K562 (cell line): ENCODE results near the gene PGAP2. TPM values are rescaled to one million over a fixed set of nuclear protein-coding genes. Genes with fewer than 3 reads are reported as not detected.

Experiments
- ASH1L ChIP-seq: fragments of 450-650 bp; IDR thresholded peaks from 2 replicates; pipeline ENCODE4 v1.6.1; 2018; ENCODE audit warnings: borderline replicate concordance, mild to moderate bottlenecking, low read depth; ENCODE audit not compliant: partially characterized antibody
- ETV5 ChIP-seq: sonication (generic); formaldehyde crosslinking; IDR thresholded peaks from 2 replicates; pipeline ENCODE4 v1.4.0; 2020; ENCODE audit warnings: low read depth, mild to moderate bottlenecking, missing genetic modification reagents
- HNRNPL ChIP-seq: fragments of 200-400 bp; formaldehyde crosslinking; IDR thresholded peaks from 2 replicates; pipeline ENCODE4 v1.6.1; 2017; ENCODE audit warnings: low read depth, mild to moderate bottlenecking, low read length
- JUNB ChIP-seq: fragments of 450-650 bp; formaldehyde crosslinking; conservative IDR thresholded peaks from 2 replicates; pipeline ENCODE4 v1.4.0; 2020; ENCODE audit warnings: mild to moderate bottlenecking
- KLF13 ChIP-seq: fragments of 450-650 bp; IDR thresholded peaks from 2 replicates; pipeline ENCODE4 v1.6.1; 2016; ENCODE audit warnings: missing genetic modification characterization, low read depth, mild to moderate bottlenecking, missing compliant biosample characterization, moderate library complexity, borderline replicate concordance
- PHF8 ChIP-seq: fragments of 200-600 bp; sonication (generic); IDR thresholded peaks from 2 replicates; pipeline ENCODE4 v1.6.1; 2012; ENCODE audit warnings: mixed run types, mild to moderate bottlenecking, inconsistent platforms, low read length, moderate library complexity, borderline replicate concordance
- POLR2G ChIP-seq: fragments of 200-400 bp; formaldehyde crosslinking; IDR thresholded peaks from 2 replicates; pipeline ENCODE4 v1.6.1; 2017; ENCODE audit warnings: low read depth, mild to moderate bottlenecking, antibody characterized with exemption, low read length, moderate library complexity
- SMAD1 ChIP-seq: fragments of 150-350 bp; IDR thresholded peaks from 2 replicates; pipeline ENCODE4 v1.6.1; 2014; ENCODE audit warnings: low read length, low read depth; ENCODE audit not compliant: partially characterized antibody
- SP1 ChIP-seq: sonication (generic); formaldehyde crosslinking; IDR thresholded peaks from 2 replicates; pipeline ENCODE4 v1.8.1; 2022; ENCODE audit warnings: mild to moderate bottlenecking, missing genetic modification reagents
- TARDBP ChIP-seq: fragments of 450-650 bp; IDR thresholded peaks from 2 replicates; pipeline ENCODE4 v1.6.1; 2016
- U2AF1 ChIP-seq: fragments of 200-400 bp; formaldehyde crosslinking; optimal IDR thresholded peaks from 2 replicates; pipeline ENCODE3; 2017; ENCODE audit warnings: mild to moderate bottlenecking, low read depth, low read length, moderate library complexity
- ZBTB33 ChIP-seq: sonication (generic); formaldehyde crosslinking; IDR thresholded peaks from 2 replicates; pipeline ENCODE4 v1.8.1; 2023; ENCODE audit warnings: mild to moderate bottlenecking, missing genetic modification reagents
- ZNF143 ChIP-seq: sonication (generic); formaldehyde crosslinking; IDR thresholded peaks from 2 replicates; pipeline ENCODE4 v1.9.0; 2022; ENCODE audit warnings: mild to moderate bottlenecking, missing genetic modification reagents
- ZNF232 ChIP-seq: sonication (generic); formaldehyde crosslinking; IDR thresholded peaks from 2 replicates; pipeline ENCODE4 v1.8.0; 2022; ENCODE audit warnings: mild to moderate bottlenecking, missing genetic modification reagents
- polyA plus RNA-seq, 8 experiments: library from polyadenylated mRNA; depleted of rRNA in 4 of 8; stranded (reverse) in 5 of 8; unstranded in 3 of 8; fragments of >200 nt; fragmentation: Nextera tagmentation in 2 of 8; fragmentation: Illumina TruSeq in 1 of 8; extraction: Ambion mirVana in 2 of 8; extraction: Trizol in 1 of 8; gene quantifications; 2 replicates each; pipeline versions ENCODE4 v1.2.1 to v1.2.3, GENCODE V29; 2011 to 2014; ENCODE audit warnings: inconsistent platforms in 1 of 8, missing spikeins in 1 of 8
- total RNA-seq, 7 experiments: library from RNA; depleted of rRNA in 6 of 7; stranded (reverse); fragments of >200 nt in 6 of 7; fragmentation: Illumina TruSeq in 2 of 7; extraction: Trizol in 2 of 7; gene quantifications; 2 replicates each; pipeline versions ENCODE4 v1.2.1 to v1.2.3, GENCODE V29; 2011 to 2021; ENCODE audit warnings: low replicate concordance in 1 of 7
- TF ChIP-seq, protein P1 (sequence below): fragments of 450-650 bp; IDR thresholded peaks from 2 replicates; pipeline ENCODE4 v1.6.1; 2016; ENCODE audit warnings: borderline replicate concordance
- TF ChIP-seq, protein P2 (sequence below), 2 experiments: IDR thresholded peaks; 2 replicates each; pipeline ENCODE4 v1.6.1; 2011; ENCODE audit warnings: borderline replicate concordance in 1 of 2, control low read depth in 1 of 2, low read depth in 1 of 2, low read length in 1 of 2, mild to moderate bottlenecking in 1 of 2, mixed read lengths in 1 of 2, moderate library complexity in 1 of 2; ENCODE audit not compliant: insufficient read depth in 1 of 2, insufficient read length in 1 of 2, poor library complexity in 1 of 2, severe bottlenecking in 1 of 2; ENCODE audit errors: extremely low read depth in 1 of 2
- TF ChIP-seq, protein P3 (sequence below): fragments of 450-650 bp; formaldehyde crosslinking; IDR thresholded peaks from 2 replicates; pipeline ENCODE4 v1.4.0; 2020; ENCODE audit warnings: mild to moderate bottlenecking, moderate library complexity

The PGAP2 gene
- total and polyA plus RNA-seq, 9 of the 15 experiments (the other 6 are each of a cell fraction or from before 2014, with no cell fraction given) = 17.9 to 47.2 (median 33.7) TPM

GRCh38 chr11:3854977-3855807 is 46.8 kb downstream of the PGAP2 start, which contains the start of gene STIM1 (continued):
- peak; percentile 83 for TF ChIP-seq POLR2G
- TF ChIP-seq JUNB (CRISPR knock-in tag) = no peak
- no peak for TF ChIP-seq ASH1L
- TF ChIP-seq, protein P1, sequence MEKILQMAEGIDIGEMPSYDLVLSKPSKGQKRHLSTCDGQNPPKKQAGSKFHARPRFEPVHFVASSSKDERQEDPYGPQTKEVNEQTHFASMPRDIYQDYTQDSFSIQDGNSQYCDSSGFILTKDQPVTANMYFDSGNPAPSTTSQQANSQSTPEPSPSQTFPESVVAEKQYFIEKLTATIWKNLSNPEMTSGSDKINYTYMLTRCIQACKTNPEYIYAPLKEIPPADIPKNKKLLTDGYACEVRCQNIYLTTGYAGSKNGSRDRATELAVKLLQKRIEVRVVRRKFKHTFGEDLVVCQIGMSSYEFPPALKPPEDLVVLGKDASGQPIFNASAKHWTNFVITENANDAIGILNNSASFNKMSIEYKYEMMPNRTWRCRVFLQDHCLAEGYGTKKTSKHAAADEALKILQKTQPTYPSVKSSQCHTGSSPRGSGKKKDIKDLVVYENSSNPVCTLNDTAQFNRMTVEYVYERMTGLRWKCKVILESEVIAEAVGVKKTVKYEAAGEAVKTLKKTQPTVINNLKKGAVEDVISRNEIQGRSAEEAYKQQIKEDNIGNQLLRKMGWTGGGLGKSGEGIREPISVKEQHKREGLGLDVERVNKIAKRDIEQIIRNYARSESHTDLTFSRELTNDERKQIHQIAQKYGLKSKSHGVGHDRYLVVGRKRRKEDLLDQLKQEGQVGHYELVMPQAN = 0 out of 2 replicates have a peak, but pooled peaks have one; percentile 78
- TF ChIP-seq ZNF232 (CRISPR knock-in tag) = 0 out of 2 replicates have a peak, but pooled peaks have one; percentile 19
- 0 out of 2 replicates have a peak, but pooled peaks have one; percentile 36 for TF ChIP-seq ZBTB33
- TF ChIP-seq ETV5 (CRISPR knock-in tag) = 0 out of 2 replicates have a peak, but pooled peaks have one; percentile 11
- peak; percentile 72; the same call in 1 of the 2 replicates for TF ChIP-seq PHF8
- TF ChIP-seq ZNF143 (CRISPR knock-in tag) = no peak
- TF ChIP-seq SMAD1 = no peak
- TF ChIP-seq, protein P2, sequence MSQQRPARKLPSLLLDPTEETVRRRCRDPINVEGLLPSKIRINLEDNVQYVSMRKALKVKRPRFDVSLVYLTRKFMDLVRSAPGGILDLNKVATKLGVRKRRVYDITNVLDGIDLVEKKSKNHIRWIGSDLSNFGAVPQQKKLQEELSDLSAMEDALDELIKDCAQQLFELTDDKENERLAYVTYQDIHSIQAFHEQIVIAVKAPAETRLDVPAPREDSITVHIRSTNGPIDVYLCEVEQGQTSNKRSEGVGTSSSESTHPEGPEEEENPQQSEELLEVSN (IDR thresholded peaks at IDR 0.05; ENCODE audit: borderline replicate concordance in 1 of 2, extremely low read depth in 1 of 2, insufficient read depth in 1 of 2, insufficient read length in 1 of 2, low read depth in 1 of 2, low read length in 1 of 2, poor library complexity in 1 of 2, severe bottlenecking in 1 of 2) = peak; percentile 22 to 65
- TF ChIP-seq SP1 = peak; percentile 92
- TF ChIP-seq TARDBP = 0 out of 2 replicates have a peak, but pooled peaks have one; percentile 34
- peak; percentile 53 for TF ChIP-seq U2AF1
- TF ChIP-seq, protein P3, sequence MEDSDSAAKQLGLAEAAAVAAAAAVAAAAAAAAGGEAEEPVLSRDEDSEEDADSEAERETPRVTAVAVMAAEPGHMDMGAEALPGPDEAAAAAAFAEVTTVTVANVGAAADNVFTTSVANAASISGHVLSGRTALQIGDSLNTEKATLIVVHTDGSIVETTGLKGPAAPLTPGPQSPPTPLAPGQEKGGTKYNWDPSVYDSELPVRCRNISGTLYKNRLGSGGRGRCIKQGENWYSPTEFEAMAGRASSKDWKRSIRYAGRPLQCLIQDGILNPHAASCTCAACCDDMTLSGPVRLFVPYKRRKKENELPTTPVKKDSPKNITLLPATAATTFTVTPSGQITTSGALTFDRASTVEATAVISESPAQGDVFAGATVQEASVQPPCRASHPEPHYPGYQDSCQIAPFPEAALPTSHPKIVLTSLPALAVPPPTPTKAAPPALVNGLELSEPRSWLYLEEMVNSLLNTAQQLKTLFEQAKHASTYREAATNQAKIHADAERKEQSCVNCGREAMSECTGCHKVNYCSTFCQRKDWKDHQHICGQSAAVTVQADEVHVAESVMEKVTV (CRISPR knock-in tag) = peak; percentile 80
- TF ChIP-seq KLF13 = peak; percentile 9; the same call in 1 of the 2 replicates
- TF ChIP-seq HNRNPL = peak; percentile 81
